ENCODE measurements around the gene PTPRQ.
"Not testable (repeated sequence)": the region's sequence is repeated elsewhere in the genome, so short reads cannot be mapped to it uniquely, and the experiment has no call there.

The PTPRQ gene

DNA sequence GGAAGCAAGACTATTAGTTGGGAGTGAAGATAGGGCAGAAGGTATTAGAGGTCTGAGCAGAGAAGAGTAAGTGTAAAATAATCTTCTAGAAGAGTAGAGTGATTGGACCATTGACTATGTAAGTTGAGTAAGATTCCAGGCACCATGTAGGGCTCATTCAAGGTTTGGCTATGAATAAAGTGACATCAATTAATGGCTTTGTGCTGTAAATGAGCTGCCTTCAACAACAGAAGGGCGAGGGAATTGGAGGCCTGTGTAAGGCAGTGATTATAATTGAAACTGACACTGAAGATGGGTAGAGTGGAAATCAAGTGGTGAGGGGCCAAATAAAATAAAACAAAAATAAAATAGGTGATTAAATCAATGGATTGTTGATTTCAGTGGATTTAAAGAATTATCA is 26.4 kb downstream of the PTPRQ start:
- no peaks in the 10 kb centered on the region for H3K9me2 ChIP-seq (replicated peaks; ENCODE audit: insufficient read depth, low read length)
- TF ChIP-seq EZH2phosphoT487 (IDR thresholded peaks at IDR 0.05; ENCODE audit: low read length) (no peak), CTCF (IDR thresholded peaks at IDR 0.05; ENCODE audit: low read length) (no peak), EZH2 (optimal IDR thresholded peaks at IDR 0.05; ENCODE audit: low read depth, low read length) (no peak)
- no peaks in the 10 kb centered on the region for H3K4me1 ChIP-seq (ENCODE audit: low read length)
- no peak overlapping the region for H3K9ac ChIP-seq (ENCODE audit: low read length)
- no peak overlapping the region for H3K4me2 ChIP-seq (ENCODE audit: low read depth, low read length)
- no peak for DNase-seq
- no peaks in the 10 kb centered on the region for H4K20me1 ChIP-seq (ENCODE audit: insufficient read depth, low read length)
- H3F3A ChIP-seq (ENCODE audit: insufficient read depth, low read length) = no peaks in the 10 kb centered on the region
- no peaks in the 10 kb centered on the region for H3K36me3 ChIP-seq (replicated peaks; ENCODE audit: insufficient read depth, low read length)
- H3K27ac ChIP-seq (ENCODE audit: low read length) = no peak overlapping the region
- no peak overlapping the region for H2AFZ ChIP-seq (ENCODE audit: low read length)
- H3K9me3 ChIP-seq (replicated peaks; ENCODE audit: insufficient read depth, low read length) = no peaks in the 10 kb centered on the region
- H3K27me3 ChIP-seq (replicated peaks; ENCODE audit: insufficient read depth, low read length) = no peaks in the 10 kb centered on the region
- H3K79me2 ChIP-seq (ENCODE audit: low read length) = no peaks in the 10 kb centered on the region
- no peak overlapping the region for H3K4me3 ChIP-seq (ENCODE audit: low read length)

GRCh38 chr12:80472236-80472635 is 28.2 kb downstream of the PTPRQ start:
- Histone ChIP-seq H3K9ac (ENCODE audit: low read length) (no peak overlapping the region), H3F3A (ENCODE audit: insufficient read depth, low read length) (no peaks in the 10 kb centered on the region), H3K27ac (ENCODE audit: low read length) (no peak overlapping the region), H3K4me2 (ENCODE audit: low read depth, low read length) (no peak overlapping the region), H3K79me2 (ENCODE audit: low read length) (no peaks in the 10 kb centered on the region), H3K36me3 (replicated peaks; ENCODE audit: insufficient read depth, low read length) (no peaks in the 10 kb centered on the region), H4K20me1 (ENCODE audit: insufficient read depth, low read length) (no peaks in the 10 kb centered on the region), H3K9me2 (replicated peaks; ENCODE audit: insufficient read depth, low read length) (no peaks in the 10 kb centered on the region), H3K9me3 (replicated peaks; ENCODE audit: insufficient read depth, low read length) (no peaks in the 10 kb centered on the region), H2AFZ (ENCODE audit: low read length) (no peak overlapping the region), H3K4me1 (ENCODE audit: low read length) (no peaks in the 10 kb centered on the region), H3K4me3 (ENCODE audit: low read length) (no peak overlapping the region), H3K27me3 (replicated peaks; ENCODE audit: insufficient read depth, low read length) (no peaks in the 10 kb centered on the region)
- no peak for DNase-seq
- TF ChIP-seq EZH2 (optimal IDR thresholded peaks at IDR 0.05; ENCODE audit: low read depth, low read length) (no peak), CTCF (IDR thresholded peaks at IDR 0.05; ENCODE audit: low read length) (no peak), EZH2phosphoT487 (IDR thresholded peaks at IDR 0.05; ENCODE audit: low read length) (no peak)

DNA sequence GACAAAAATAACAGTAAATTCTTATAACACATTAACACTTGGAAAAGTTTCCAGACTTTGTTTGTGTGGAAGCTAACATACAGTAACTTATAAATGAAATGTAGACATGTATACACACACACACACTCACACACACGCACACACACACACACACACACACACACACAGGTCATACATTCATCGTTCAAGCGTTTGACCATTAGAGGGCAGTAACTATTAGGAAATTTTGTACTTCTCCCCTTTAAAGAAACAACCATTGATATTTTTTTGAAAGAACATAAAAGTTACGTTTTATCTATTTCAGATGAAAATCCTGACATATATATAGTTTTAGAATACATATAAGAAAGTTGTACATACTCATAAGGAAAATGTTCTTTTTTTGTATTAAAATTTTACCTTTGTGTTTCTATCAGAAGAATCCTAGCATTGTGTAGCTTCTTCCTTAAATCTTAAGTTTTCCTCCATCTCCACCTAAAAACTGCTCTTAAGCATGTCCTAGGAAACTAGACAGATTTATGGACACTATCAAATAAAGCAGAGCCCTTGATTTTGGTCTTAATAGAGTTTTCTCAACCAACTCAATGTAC is 29.0 kb downstream of the PTPRQ start:
- Histone ChIP-seq H3K4me2 (ENCODE audit: low read depth, low read length) (no peak overlapping the region), H4K20me1 (ENCODE audit: insufficient read depth, low read length) (no peaks in the 10 kb centered on the region), H3K36me3 (replicated peaks; ENCODE audit: insufficient read depth, low read length) (no peaks in the 10 kb centered on the region), H3K79me2 (ENCODE audit: low read length) (no peaks in the 10 kb centered on the region), H3K4me1 (ENCODE audit: low read length) (no peaks in the 10 kb centered on the region), H3K9me2 (replicated peaks; ENCODE audit: insufficient read depth, low read length) (no peaks in the 10 kb centered on the region), H3K27ac (ENCODE audit: low read length) (no peak overlapping the region), H3K4me3 (ENCODE audit: low read length) (no peak overlapping the region), H2AFZ (ENCODE audit: low read length) (0 out of 2 replicates have a peak overlapping the region, but pooled peaks have one; percentile 6), H3K9ac (ENCODE audit: low read length) (no peak overlapping the region), H3F3A (ENCODE audit: insufficient read depth, low read length) (no peaks in the 10 kb centered on the region), H3K27me3 (replicated peaks; ENCODE audit: insufficient read depth, low read length) (no peaks in the 10 kb centered on the region), H3K9me3 (replicated peaks; ENCODE audit: insufficient read depth, low read length) (no peaks in the 10 kb centered on the region)
- DNase-seq = peak; percentile 66
- peak; percentile 62 for TF ChIP-seq CTCF (IDR thresholded peaks at IDR 0.05; ENCODE audit: low read length)
- TF ChIP-seq EZH2 (optimal IDR thresholded peaks at IDR 0.05; ENCODE audit: low read depth, low read length) = no peak

- H3K27ac ChIP-seq (ENCODE audit: low read length); H3K4me1 ChIP-seq (ENCODE audit: low read length); H3K9me3 ChIP-seq (replicated peaks; ENCODE audit: insufficient read depth, low read length); DNase-seq; H3K36me3 ChIP-seq (replicated peaks; ENCODE audit: insufficient read depth, low read length); H3K4me3 ChIP-seq (ENCODE audit: low read length); H3K79me2 ChIP-seq (ENCODE audit: low read length); H3F3A ChIP-seq (ENCODE audit: insufficient read depth, low read length); H3K9me2 ChIP-seq (replicated peaks; ENCODE audit: insufficient read depth, low read length); H3K27me3 ChIP-seq (replicated peaks; ENCODE audit: insufficient read depth, low read length); H3K4me2 ChIP-seq (ENCODE audit: low read depth, low read length); H3K9ac ChIP-seq (ENCODE audit: low read length); H2AFZ ChIP-seq (ENCODE audit: low read length); H4K20me1 ChIP-seq (ENCODE audit: insufficient read depth, low read length): not testable (repeated sequence)
Observed at GRCh38 chr12:80477521-80478145, 33.6 kb downstream of the PTPRQ start.

Data from MM.1S (cell line).